Measurements from ENCODE around the gene ADCY3.

GRCh38 chr2:24783641-24784040 lies 136.4 kb downstream of the ADCY3 start:
- TF ChIP-seq REST (IDR thresholded peaks at IDR 0.05; ENCODE audit: low read depth): no peak
- no peak for TF ChIP-seq CTCF (IDR thresholded peaks at IDR 0.05 in 2 of 3, conservative IDR thresholded peaks at IDR 0.05 in 1 of 3; ENCODE audit: borderline replicate concordance in 1 of 3, insufficient read depth in 1 of 3, low read depth in 2 of 3, low read length in 2 of 3)
- TF ChIP-seq POLR2A (IDR thresholded peaks at IDR 0.05; ENCODE audit: borderline replicate concordance, extremely low read depth, insufficient read depth, insufficient read length): no peak
- TF ChIP-seq POLR2AphosphoS5 (IDR thresholded peaks at IDR 0.05; ENCODE audit: low read depth, low read length): no peak

Measured in HCT116 (cell line).